ENCODE measurements around the gene VPS35.

Gene VPS35

DNA sequence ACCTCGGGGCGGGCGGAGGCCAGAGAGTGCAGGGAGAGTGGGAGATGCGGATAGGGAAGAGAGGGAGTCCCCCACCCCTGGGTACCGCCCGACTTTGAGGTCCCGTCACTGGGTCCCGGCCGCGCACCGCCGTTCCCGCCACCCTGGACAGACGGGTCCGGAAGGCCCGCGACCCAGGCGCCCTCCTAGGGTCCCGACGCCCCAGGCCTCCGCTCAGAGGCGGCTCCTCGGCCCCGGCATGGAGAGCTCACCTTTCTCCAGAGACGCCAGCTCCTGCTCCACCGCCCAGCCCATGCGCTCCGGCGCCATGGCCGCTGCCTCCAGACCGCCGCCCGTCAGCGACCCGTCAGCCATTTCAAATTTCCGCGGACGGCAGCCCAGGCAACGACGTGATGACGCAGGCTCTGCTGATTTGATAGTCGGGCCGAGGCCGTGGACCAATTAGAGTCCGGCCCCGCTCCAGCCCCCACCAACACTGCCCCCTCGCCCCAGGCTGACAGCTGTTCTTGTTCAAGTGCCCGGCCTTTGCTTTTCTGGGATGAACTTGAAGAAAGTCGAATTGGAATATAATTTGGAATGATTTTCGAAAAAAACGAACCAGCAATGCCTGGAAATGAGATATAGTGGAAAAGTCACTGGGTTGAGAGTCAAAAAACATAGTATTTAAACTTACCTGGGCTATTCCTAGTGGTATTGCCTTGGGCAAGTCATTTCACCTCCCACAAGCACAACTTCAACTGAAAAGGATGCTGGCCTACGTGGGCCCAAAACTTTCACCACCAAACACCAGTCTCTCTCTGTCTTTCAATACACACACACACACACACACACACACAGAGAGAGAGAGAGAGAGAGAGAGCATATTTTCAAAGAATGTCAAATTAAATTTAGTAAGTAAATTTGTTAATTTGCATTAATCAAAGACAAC lies 67.7 kb downstream of the VPS35 start, which contains the start of gene SHCBP1:
SHCBP1 (minus strand) TSS at position 374 of the 928 bp plus-strand sequence; CDS start at position 354, 20 bp downstream.
- TF ChIP-seq POLR2A (IDR thresholded peaks at IDR 0.05; ENCODE audit: low read depth, low read length) = peak; percentile 66
- peak; percentile 51; the same call in 1 of the 2 replicates for TF ChIP-seq POU2F2 (IDR thresholded peaks at IDR 0.05; ENCODE audit: low read depth, low read length)
- TF ChIP-seq PAX5 (IDR thresholded peaks at IDR 0.05; ENCODE audit: insufficient read depth, low read length, severe bottlenecking) = no peak
- 0 out of 2 replicates have a peak, but pooled peaks have one; percentile 35 for TF ChIP-seq POLR2AphosphoS5 (IDR thresholded peaks at IDR 0.05; ENCODE audit: low read depth, low read length)
- TF ChIP-seq TAF1 (IDR thresholded peaks at IDR 0.05; ENCODE audit: low read depth, low read length) = peak; percentile 58; the same call in 1 of the 2 replicates
- TF ChIP-seq SPI1 (IDR thresholded peaks at IDR 0.05; ENCODE audit: low read depth, low read length) = no peak
- peak; percentile 83 for FAIRE-seq
- DNase-seq (ENCODE audit: insufficient read length, low spot score) = peak; percentile 84

DNA sequence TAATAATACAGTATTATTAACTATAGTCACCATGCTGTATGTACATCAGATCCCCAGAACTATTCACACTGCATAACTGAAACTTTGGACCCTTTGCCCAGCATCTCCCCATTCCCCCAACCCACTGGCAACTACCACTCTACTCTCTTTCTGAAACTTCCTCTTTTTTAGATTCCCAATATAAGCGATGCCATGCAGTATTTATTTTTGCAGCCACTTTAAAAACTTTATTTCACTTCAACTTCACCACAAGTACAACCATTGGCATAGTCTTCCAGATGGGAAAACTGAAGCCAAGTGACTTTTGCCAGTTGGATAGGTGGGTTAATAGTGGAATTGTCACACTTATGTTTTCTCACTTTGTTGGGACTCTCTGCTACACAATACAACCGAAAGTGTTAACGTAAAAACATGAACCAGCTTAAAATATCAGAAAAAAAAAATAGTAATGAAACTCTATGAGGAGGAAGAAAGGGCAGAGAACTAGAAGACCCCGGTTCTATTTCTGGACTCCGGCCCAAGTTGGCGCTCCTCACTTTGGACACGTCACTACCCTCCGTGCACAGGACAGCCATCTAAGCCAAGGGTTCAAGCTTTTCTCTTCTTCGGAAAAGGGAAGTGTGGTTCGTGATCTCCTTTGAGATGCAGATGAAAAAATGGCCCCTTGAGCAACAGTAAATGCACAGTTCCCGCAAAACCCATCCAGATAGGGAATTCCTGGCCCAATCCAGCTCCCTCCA lies 68.5 kb downstream of the VPS35 start:
- FAIRE-seq (no peak), DNase-seq (ENCODE audit: insufficient read length, low spot score) (no peak)
- TF ChIP-seq TAF1 (IDR thresholded peaks at IDR 0.05; ENCODE audit: low read depth, low read length) (no peak), SPI1 (IDR thresholded peaks at IDR 0.05; ENCODE audit: low read depth, low read length) (peak; percentile 47)

GRCh38 chr16:46618516-46618915 lies 70.5 kb downstream of the VPS35 start:
- FAIRE-seq = no peak
- TF ChIP-seq POU2F2 (IDR thresholded peaks at IDR 0.05; ENCODE audit: low read depth, low read length) = no peak
- DNase-seq (ENCODE audit: insufficient read length, low spot score) = no peak

DNA sequence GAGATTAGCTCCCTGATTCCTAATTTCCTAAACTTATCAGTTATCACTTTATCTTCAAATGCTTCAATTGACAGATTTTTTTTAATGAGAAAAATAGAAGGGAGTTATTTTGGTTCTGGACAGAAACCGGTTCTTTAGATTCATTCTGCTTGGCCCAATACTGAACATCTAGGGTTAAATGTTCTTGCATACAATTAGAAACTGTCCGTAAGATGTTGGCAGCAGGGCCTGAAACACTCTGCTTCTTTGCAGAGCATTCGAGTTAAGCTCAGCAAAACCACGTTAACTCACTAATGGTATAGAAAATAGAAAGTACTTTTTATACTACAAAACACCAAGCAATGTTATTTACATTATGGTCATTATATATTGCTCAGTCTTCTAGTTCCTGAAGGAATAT lies 75.0 kb downstream of the VPS35 start:
- TF ChIP-seq POU2F2 (IDR thresholded peaks at IDR 0.05; ENCODE audit: low read depth, low read length) = no peak
- TF ChIP-seq TAF1 (IDR thresholded peaks at IDR 0.05; ENCODE audit: low read depth, low read length) = no peak
- no peak for TF ChIP-seq POLR2A (IDR thresholded peaks at IDR 0.05; ENCODE audit: low read depth, low read length)
- no peak for TF ChIP-seq PAX5 (IDR thresholded peaks at IDR 0.05; ENCODE audit: insufficient read depth, low read length, severe bottlenecking)
- TF ChIP-seq SPI1 (IDR thresholded peaks at IDR 0.05; ENCODE audit: low read depth, low read length) = no peak
- no peak for TF ChIP-seq POLR2AphosphoS5 (IDR thresholded peaks at IDR 0.05; ENCODE audit: low read depth, low read length)
- no peak for DNase-seq (ENCODE audit: insufficient read length, low spot score)
- no peak for FAIRE-seq

DNA sequence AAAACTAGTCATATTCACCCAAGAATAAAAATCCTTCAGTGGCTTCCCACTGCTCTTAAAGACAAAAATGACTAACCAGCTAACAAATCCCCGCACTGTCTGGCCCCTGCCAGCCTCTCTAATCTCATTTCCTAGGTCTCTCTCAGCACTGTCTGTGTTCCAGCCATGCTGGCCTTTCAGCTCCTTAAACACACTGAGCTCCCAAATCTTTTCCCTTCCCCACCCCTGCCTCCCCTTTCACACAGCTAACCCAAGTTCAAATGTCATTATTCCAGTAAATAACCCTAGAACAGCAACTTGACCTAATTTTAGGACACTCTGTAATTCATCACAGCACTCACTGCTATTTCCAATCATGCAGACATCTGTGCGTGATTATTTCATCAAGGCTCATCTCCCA lies 75.6 kb downstream of the VPS35 start:
- FAIRE-seq (no peak), DNase-seq (ENCODE audit: insufficient read length, low spot score) (no peak)
- TF ChIP-seq POLR2A (IDR thresholded peaks at IDR 0.05; ENCODE audit: low read depth, low read length) (no peak), TAF1 (IDR thresholded peaks at IDR 0.05; ENCODE audit: low read depth, low read length) (no peak), POLR2AphosphoS5 (IDR thresholded peaks at IDR 0.05; ENCODE audit: low read depth, low read length) (no peak), SPI1 (IDR thresholded peaks at IDR 0.05; ENCODE audit: low read depth, low read length) (no peak), PAX5 (IDR thresholded peaks at IDR 0.05; ENCODE audit: insufficient read depth, low read length, severe bottlenecking) (no peak), POU2F2 (IDR thresholded peaks at IDR 0.05; ENCODE audit: low read depth, low read length) (no peak)

- DNase-seq (ENCODE audit: insufficient read length, low spot score) (no peak), FAIRE-seq (no peak)
- no peak for TF ChIP-seq PAX5 (IDR thresholded peaks at IDR 0.05; ENCODE audit: insufficient read depth, low read length, severe bottlenecking)
- no peak for TF ChIP-seq POU2F2 (IDR thresholded peaks at IDR 0.05; ENCODE audit: low read depth, low read length)
- no peak for TF ChIP-seq POLR2A (IDR thresholded peaks at IDR 0.05; ENCODE audit: low read depth, low read length)
- no peak for TF ChIP-seq TAF1 (IDR thresholded peaks at IDR 0.05; ENCODE audit: low read depth, low read length)
- no peak for TF ChIP-seq SPI1 (IDR thresholded peaks at IDR 0.05; ENCODE audit: low read depth, low read length)
- TF ChIP-seq POLR2AphosphoS5 (IDR thresholded peaks at IDR 0.05; ENCODE audit: low read depth, low read length) = no peak
These were observed 76.9 kb downstream of the VPS35 start for GRCh38 chr16:46612121-46612520.

- FAIRE-seq (no peak), DNase-seq (ENCODE audit: insufficient read length, low spot score) (no peak)
- TF ChIP-seq POU2F2 (IDR thresholded peaks at IDR 0.05; ENCODE audit: low read depth, low read length) = no peak
- no peak for TF ChIP-seq TAF1 (IDR thresholded peaks at IDR 0.05; ENCODE audit: low read depth, low read length)
- TF ChIP-seq POLR2A (IDR thresholded peaks at IDR 0.05; ENCODE audit: low read depth, low read length) = no peak
- no peak for TF ChIP-seq PAX5 (IDR thresholded peaks at IDR 0.05; ENCODE audit: insufficient read depth, low read length, severe bottlenecking)
These were observed 81.4 kb downstream of the VPS35 start for GRCh38 chr16:46607529-46607928.

- FAIRE-seq = peak; percentile 31
- TF ChIP-seq TAF1 (IDR thresholded peaks at IDR 0.05; ENCODE audit: low read depth, low read length) = no peak
- no peak for TF ChIP-seq PAX5 (IDR thresholded peaks at IDR 0.05; ENCODE audit: insufficient read depth, low read length, severe bottlenecking)
- TF ChIP-seq POU2F2 (IDR thresholded peaks at IDR 0.05; ENCODE audit: low read depth, low read length) = no peak
- TF ChIP-seq POLR2A (IDR thresholded peaks at IDR 0.05; ENCODE audit: low read depth, low read length) = no peak
- no peak for TF ChIP-seq POLR2AphosphoS5 (IDR thresholded peaks at IDR 0.05; ENCODE audit: low read depth, low read length)
- TF ChIP-seq SPI1 (IDR thresholded peaks at IDR 0.05; ENCODE audit: low read depth, low read length) = no peak
These were observed 82.7 kb downstream of the VPS35 start for GRCh38 chr16:46606231-46606630.

More at GRCh38 chr16:46606231-46606630, 82.7 kb downstream of the VPS35 start:
- no peak for DNase-seq (ENCODE audit: insufficient read length, low spot score)
